ENCODE data around the gene CNN3. TPM values are rescaled to one million over a fixed set of nuclear protein-coding genes. Genes with fewer than 3 reads are reported as not detected.

Gene CNN3
- total and polyA plus RNA-seq, 2 of the 4 experiments (the other 2 are of a cell fraction) = 249 to 552 TPM

- intact Hi-C loops (cut with micrococcal nuclease) = no loop called here
- H3K9ac ChIP-seq (ENCODE audit: low read depth, low read length) = peak overlapping the region; percentile 54
- no CpG with 5 or more reads among the region's 4 CpGs for WGBS, 2 experiments (ENCODE audit: extremely low coverage in 2 of 2, insufficient read length in 1 of 2)
- H2BK20ac ChIP-seq (ENCODE audit: low read depth, low read length) = peak overlapping the region; percentile 97
- peak overlapping the region; percentile 81 for H2AK9ac ChIP-seq (replicated peaks; ENCODE audit: low read depth, low read length, poor library complexity)
- peak overlapping the region; percentile 98 for H2BK120ac ChIP-seq (ENCODE audit: low read depth, low read length)
- in situ Hi-C loops (cut with MboI; ENCODE audit: low sequenced_read_pairs) = no loop called here
- H3K4me3 ChIP-seq (ENCODE audit: insufficient read depth, low read depth, low read length) = no peak overlapping the region
- peak overlapping the region; percentile 100 for H2BK15ac ChIP-seq (ENCODE audit: low read depth, low read length)
- H3K27ac ChIP-seq (ENCODE audit: insufficient read depth, low read length) = peak overlapping the region; percentile 96
- peak overlapping the region; percentile 88 for H2AFZ ChIP-seq (replicated peaks; ENCODE audit: low read length, poor library complexity)
- H2AK5ac ChIP-seq (ENCODE audit: low read depth, low read length) = peak overlapping the region; percentile 100
- H3K4ac ChIP-seq (ENCODE audit: low read depth, low read length) = peak overlapping the region; percentile 97
- no peak for ATAC-seq (ENCODE audit: low read depth)
- no peaks in the 10 kb centered on the region for H3K27me3 ChIP-seq (ENCODE audit: control insufficient read depth, insufficient read depth, low read length)
- peak overlapping the region; percentile 73 to 95 for H4K8ac ChIP-seq (ENCODE audit: low read depth in 2 of 2, low read length in 2 of 2)
- H3K9me3 ChIP-seq (ENCODE audit: control insufficient read depth, insufficient read depth, low read length) = no peaks in the 10 kb centered on the region
- DNase-seq = peak; percentile 65
- dilution Hi-C loops (cut with HindIII; ENCODE audit: low sequenced_read_pairs, unreplicated experiment) = no loop called here
- H3K18ac ChIP-seq (ENCODE audit: low read depth, low read length) = peak overlapping the region; percentile 99
- peak overlapping the region; percentile 94 for H3K14ac ChIP-seq (replicated peaks; ENCODE audit: low read depth, low read length)
- H3K79me1 ChIP-seq (ENCODE audit: low read depth in 1 of 2, low read length in 2 of 2) = peaks cover 0 to 25% of the 10 kb centered on the region in 2 experiments; a peak in 2 of 4 replicates
- H3K4me2 ChIP-seq (ENCODE audit: low read depth, low read length) = peak overlapping the region; percentile 86
- peak overlapping the region; percentile 88 for H4K5ac ChIP-seq (ENCODE audit: low read depth, low read length)
- no TSS peak for BruUV-seq (replicated peaks)
- H3K36me3 ChIP-seq (ENCODE audit: control insufficient read depth, insufficient read depth, low read length) = no peaks in the 10 kb centered on the region
- POLR2A ChIA-PET (ENCODE audit: unreplicated experiment) = interaction anchor here (1.1 kb wide), 1 partner anchor 9 kb away, joined by 5 read pairs; no protein-coding TSS in a partner anchor
- peak overlapping the region; percentile 97 for H4K91ac ChIP-seq (ENCODE audit: insufficient read depth, low read depth, low read length)
- CTCF ChIA-PET = interaction anchor here (0.9 to 4.6 kb wide), 4 partner anchors 11 to 178 kb away, joined by 3 to 26 read pairs (median 6); no protein-coding TSS in a partner anchor
- TF ChIP-seq RCOR1 (IDR thresholded peaks at IDR 0.05; ENCODE audit: insufficient replicate concordance, low read length) = no peak
- TF ChIP-seq MXI1 (IDR thresholded peaks at IDR 0.05; ENCODE audit: borderline replicate concordance, low read depth, low read length) = no peak
- no peak for TF ChIP-seq CEBPB (IDR thresholded peaks at IDR 0.05; ENCODE audit: low read depth, low read length)
- TF ChIP-seq CHD1 (IDR thresholded peaks at IDR 0.05; ENCODE audit: low read depth, low read length) = no peak
- TF ChIP-seq BHLHE40 (IDR thresholded peaks at IDR 0.05; ENCODE audit: low read depth, low read length) = no peak
- H2BK5ac ChIP-seq (ENCODE audit: low read depth, low read length, poor library complexity, severe bottlenecking) = peak overlapping the region; percentile 98
- H4K20me1 ChIP-seq (ENCODE audit: insufficient read depth, low read length) = no peaks in the 10 kb centered on the region
- H3K9me1 ChIP-seq (ENCODE audit: insufficient read depth, low read length) = peaks cover 25% of the 10 kb centered on the region
- H3K56ac ChIP-seq (ENCODE audit: extremely low read depth, insufficient read depth, low read length) = peak overlapping the region; percentile 70
- H3K4me1 ChIP-seq (ENCODE audit: control insufficient read depth, insufficient read depth, low read length) = peaks cover 32% of the 10 kb centered on the region
- peak overlapping the region; percentile 96 for H3K23ac ChIP-seq (ENCODE audit: low read depth, low read length)
Observed at GRCh38 chr1:94865360-94865759, 61.5 kb downstream of the CNN3 start.

Measured in IMR-90 (cell line).